ENCODE measurements around the gene CMC4. TPM values are rescaled to one million over a fixed set of nuclear protein-coding genes. Genes with fewer than 3 reads are reported as not detected.

The CMC4 gene
- total and polyA plus RNA-seq, 2 of the 4 experiments (the other 2 are of a cell fraction), result 6.4 to 8.4 TPM

- Histone ChIP-seq H4K8ac (ENCODE audit: low read depth in 2 of 2, low read length in 2 of 2) (peak overlapping the region in 1 of 2 experiments; percentile 74; a peak in 2 of 4 replicates), H3K4me2 (ENCODE audit: low read depth, low read length) (peak overlapping the region; percentile 78), H4K20me1 (ENCODE audit: insufficient read depth, low read length) (no peaks in the 10 kb centered on the region), H2BK120ac (ENCODE audit: low read depth, low read length) (no peak overlapping the region), H3K4me1 (ENCODE audit: control insufficient read depth, insufficient read depth, low read length) (no peaks in the 10 kb centered on the region), H3K36me3 (ENCODE audit: control insufficient read depth, insufficient read depth, low read length) (peaks cover 2% of the 10 kb centered on the region), H2BK5ac (ENCODE audit: low read depth, low read length, poor library complexity, severe bottlenecking) (no peak overlapping the region), H3K27ac (ENCODE audit: insufficient read depth, low read length) (no peak overlapping the region), H3K9ac (ENCODE audit: low read depth, low read length) (peak overlapping the region; percentile 49), H2AK9ac (replicated peaks; ENCODE audit: low read depth, low read length, poor library complexity) (peak overlapping the region; percentile 83), H3K18ac (ENCODE audit: low read depth, low read length) (no peak overlapping the region), H3K79me1 (ENCODE audit: low read depth in 1 of 2, low read length in 2 of 2) (no peaks in the 10 kb centered on the region), H4K5ac (ENCODE audit: low read depth, low read length) (no peak overlapping the region; the same call in 1 of the 2 replicates), H2BK20ac (ENCODE audit: low read depth, low read length) (no peak overlapping the region), H3K9me1 (ENCODE audit: insufficient read depth, low read length) (no peaks in the 10 kb centered on the region), H2AFZ (replicated peaks; ENCODE audit: low read length, poor library complexity) (peak overlapping the region; percentile 82), H2AK5ac (ENCODE audit: low read depth, low read length) (no peak overlapping the region), H2BK15ac (ENCODE audit: low read depth, low read length) (no peak overlapping the region), H3K14ac (replicated peaks; ENCODE audit: low read depth, low read length) (peak overlapping the region; percentile 61; the same call in 1 of the 2 replicates), H3K27me3 (ENCODE audit: control insufficient read depth, insufficient read depth, low read length) (no peaks in the 10 kb centered on the region), H3K56ac (ENCODE audit: extremely low read depth, insufficient read depth, low read length) (no peak overlapping the region), H3K4ac (ENCODE audit: low read depth, low read length) (peak overlapping the region; percentile 3; the same call in 1 of the 2 replicates), H4K91ac (ENCODE audit: insufficient read depth, low read depth, low read length) (no peak overlapping the region), H3K4me3 (ENCODE audit: insufficient read depth, low read depth, low read length) (no peak overlapping the region), H3K23ac (ENCODE audit: low read depth, low read length) (0 out of 2 replicates have a peak overlapping the region, but pooled peaks have one; percentile 41), H3K9me3 (ENCODE audit: control insufficient read depth, insufficient read depth, low read length) (no peaks in the 10 kb centered on the region)
- WGBS, 2 experiments (ENCODE audit: extremely low coverage in 2 of 2, insufficient read length in 1 of 2), result 4% methylated on average over 6 of the region's 25 CpGs; no CpG with 5 or more reads in 1 of the 2 experiments
- DNase-seq (peak; percentile 70), ATAC-seq (ENCODE audit: low read depth) (peak; percentile 98)
- dilution Hi-C loops (cut with HindIII; ENCODE audit: low sequenced_read_pairs, unreplicated experiment), result no loop called here
- BruUV-seq (replicated peaks), result no TSS peak
- ChIA-PET POLR2A (ENCODE audit: unreplicated experiment) (no interaction called here), CTCF (interaction anchor here (0.9 kb wide), 1 partner anchor 12 kb away, joined by 4 read pairs; no protein-coding TSS in a partner anchor)
- in situ Hi-C loops (cut with MboI; ENCODE audit: low sequenced_read_pairs), result loop anchor here (5.0 kb wide), 1 partner anchor 75 kb away; no protein-coding TSS in a partner anchor
- intact Hi-C loops (cut with micrococcal nuclease), result loop anchor here (1.0 kb wide), 2 partner anchors 76 to 139 kb away; no protein-coding TSS in a partner anchor
- no peak for TF ChIP-seq MXI1 (IDR thresholded peaks at IDR 0.05; ENCODE audit: borderline replicate concordance, low read depth, low read length)
- no peak for TF ChIP-seq CEBPB (IDR thresholded peaks at IDR 0.05; ENCODE audit: low read depth, low read length)
- TF ChIP-seq POLR2A (IDR thresholded peaks at IDR 0.05; ENCODE audit: low read depth, low read length), result no peak
- no peak for TF ChIP-seq RFX5 (IDR thresholded peaks at IDR 0.05; ENCODE audit: low read depth, low read length)
- TF ChIP-seq RAD21 (IDR thresholded peaks at IDR 0.05; ENCODE audit: low read length), result peak; percentile 53
- no peak for TF ChIP-seq ELK1 (IDR thresholded peaks at IDR 0.05; ENCODE audit: borderline replicate concordance, low read depth, low read length)
- TF ChIP-seq NFE2L2 (IDR thresholded peaks at IDR 0.05; ENCODE audit: low read depth, low read length), result no peak
- TF ChIP-seq FOS (IDR thresholded peaks at IDR 0.05; ENCODE audit: low read depth, low read length), result no peak
- TF ChIP-seq MAZ (IDR thresholded peaks at IDR 0.05; ENCODE audit: borderline replicate concordance, low read depth, low read length), result no peak
- no peak for TF ChIP-seq BHLHE40 (IDR thresholded peaks at IDR 0.05; ENCODE audit: low read depth, low read length)
- TF ChIP-seq MAFK (IDR thresholded peaks at IDR 0.05; ENCODE audit: low read depth, low read length), result no peak
- TF ChIP-seq SMC3 (IDR thresholded peaks at IDR 0.05; ENCODE audit: low read depth, low read length), result peak; percentile 57
- TF ChIP-seq USF2 (IDR thresholded peaks at IDR 0.05; ENCODE audit: low read depth, low read length), result no peak
- TF ChIP-seq RCOR1 (IDR thresholded peaks at IDR 0.05; ENCODE audit: insufficient replicate concordance, low read length), result no peak
Measured at GRCh38 chrX:155056877-155057792, 13.8 kb downstream of the CMC4 start.
